Naive thymus-derived CD4-positive, alpha-beta T cell (primary cell): ENCODE results near the gene CD93. TPM values are rescaled to one million over a fixed set of nuclear protein-coding genes. Genes with fewer than 3 reads are reported as not detected.
A peak's percentile ranks its signal among the peaks of the same experiment; 100 is the strongest.

ENCODE experiments used
- ATAC-seq: fragments of 150-1000 bp; cut with Tn5 transposase; 2 replicates; pipeline ENCODE4 v1.10.0; 2021; ENCODE audit warnings: mild to moderate bottlenecking, moderate library complexity
- CTCF ChIA-PET: fragments of 350-600 bp; sonication (Branson Sonifier 250); formaldehyde crosslinking; loops from one replicate; lab custom pipeline; 2021; ENCODE audit warnings: antibody characterized with exemption; lab: Charles Lee
- POLR2A ChIA-PET: fragments of 350-600 bp; sonication (Branson Sonifier 250); formaldehyde crosslinking; loops from one replicate; lab custom pipeline; 2021; ENCODE audit warnings: antibody characterized with exemption, inconsistent platforms; lab: Charles Lee
- DNase-seq, 9 donors: peaks; one replicate each; pipeline versions ENCODE4 v3.0.0 to v3.0.0-alpha.2; 2020 to 2022; ENCODE audit warnings: mixed read lengths in 1 of 9
- H3K27ac ChIP-seq: one replicate; pipeline ENCODE4 v1.7.0; 2013; ENCODE audit warnings: mild to moderate bottlenecking, low read depth, low read length, moderate library complexity
- H3K27me3 ChIP-seq, 2 donors: one replicate each; pipeline ENCODE4 v1.7.0; 2013; ENCODE audit warnings: low read length in 2 of 2, mild to moderate bottlenecking in 2 of 2, moderate library complexity in 2 of 2; ENCODE audit not compliant: control insufficient read depth in 2 of 2, insufficient read depth in 2 of 2
- H3K36me3 ChIP-seq, 3 experiments: 1 replicate in 2 of 3; 2 replicates in 1 of 3; pipeline ENCODE4 v1.7.0; 2013; ENCODE audit warnings: low read length in 3 of 3, mild to moderate bottlenecking in 3 of 3, moderate library complexity in 1 of 3; ENCODE audit not compliant: insufficient read depth in 3 of 3, control insufficient read depth in 2 of 3
- H3K4me1 ChIP-seq, 2 donors: one replicate each; pipeline ENCODE4 v1.7.0; 2013; ENCODE audit warnings: low read length in 2 of 2, mild to moderate bottlenecking in 2 of 2, moderate library complexity in 1 of 2; ENCODE audit not compliant: control insufficient read depth in 2 of 2, insufficient read depth in 2 of 2
- H3K4me3 ChIP-seq: 2 replicates; pipeline ENCODE4 v1.7.0; 2013; ENCODE audit warnings: mild to moderate bottlenecking, low read length
- H3K9me3 ChIP-seq, 3 experiments: 1 replicate in 2 of 3; 2 replicates in 1 of 3; pipeline ENCODE4 v1.7.0; 2013; ENCODE audit warnings: low read length in 3 of 3; ENCODE audit not compliant: control insufficient read depth in 2 of 3
- H3K27ac Mint-ChIP-seq, 9 donors: one replicate each; pipeline ENCODE4 v1.8.0; 2020 to 2022; ENCODE audit warnings: mixed read lengths in 9 of 9, mild to moderate bottlenecking in 8 of 9, moderate library complexity in 5 of 9, inconsistent platforms in 2 of 9
- H3K27me3 Mint-ChIP-seq, 5 donors: one replicate each; pipeline ENCODE4 v1.8.0; 2021 to 2022; ENCODE audit warnings: mixed read lengths in 5 of 5, mild to moderate bottlenecking in 1 of 5
- H3K36me3 Mint-ChIP-seq, 5 donors: one replicate each; pipeline ENCODE4 v1.8.0; 2020 to 2022; ENCODE audit warnings: mixed read lengths in 5 of 5, mild to moderate bottlenecking in 3 of 5, inconsistent platforms in 1 of 5
- H3K4me1 Mint-ChIP-seq, 7 donors: one replicate each; pipeline ENCODE4 v1.8.0; 2020 to 2022; ENCODE audit warnings: mixed read lengths in 7 of 7, mild to moderate bottlenecking in 3 of 7, inconsistent platforms in 1 of 7
- H3K4me3 Mint-ChIP-seq, 10 donors: one replicate each; pipeline ENCODE4 v1.8.0; 2020 to 2022; ENCODE audit warnings: mild to moderate bottlenecking in 10 of 10, mixed read lengths in 10 of 10, moderate library complexity in 6 of 10, inconsistent platforms in 2 of 10
- H3K9me3 Mint-ChIP-seq, 11 donors: one replicate each; pipeline ENCODE4 v1.8.0; 2020 to 2022; ENCODE audit warnings: mixed read lengths in 11 of 11, mild to moderate bottlenecking in 4 of 11, inconsistent platforms in 1 of 11, moderate library complexity in 1 of 11
- intact Hi-C, 2 donors: fragments of 100-400 bp; cut with micrococcal nuclease; formaldehyde crosslinking; loops; one replicate each; pipeline ENCODE4 v1.15.1; 2023
- polyA plus RNA-seq, 2 donors: library from polyadenylated mRNA; unstranded; fragments of 300-500 nt; fragmentation: Illumina TruSeq; gene quantifications; one replicate each; pipeline ENCODE4 v1.2.3, GENCODE V29; 2021
- total RNA-seq, 6 experiments: library from RNA in 5 of 6; stranded (reverse) in 5 of 6; gene quantifications; 1 replicate in 5 of 6; 2 replicates in 1 of 6; pipeline ENCODE4 v1.2.3 and lab custom pipeline; 2021 to 2026

Gene CD93
- total and polyA plus RNA-seq, 7 experiments from 2014 or later, result 0.02 to 61.2 (median 2.6) TPM; not detected in 1

- Histone ChIP-seq H3K27me3 (peaks cover 0 to 3% of the 10 kb centered on the region in 2 donors), H3K27ac (no peak overlapping the region), H3K36me3 (no peaks in the 10 kb centered on the region), H3K4me3 (no peak overlapping the region), H3K4me1 (no peaks in the 10 kb centered on the region), H3K9me3 (no peaks in the 10 kb centered on the region)
- intact Hi-C loops, result no loop called here
- ChIA-PET POLR2A (no interaction called here), CTCF (no interaction called here)
- H3K36me3 Mint-ChIP-seq, result no peaks in the 10 kb centered on the region
- no peaks in the 10 kb centered on the region for H3K9me3 Mint-ChIP-seq
- peaks cover 29 to 56% (median 32%) of the 10 kb centered on the region in 5 donors for H3K27me3 Mint-ChIP-seq
- H3K27ac Mint-ChIP-seq, result no peak overlapping the region
- no peak for DNase-seq
- peaks cover 0 to 3% (median 0%) of the 10 kb centered on the region in 7 donors for H3K4me1 Mint-ChIP-seq
- ATAC-seq, result no peak
- no peak overlapping the region for H3K4me3 Mint-ChIP-seq
These were observed 46.1 kb downstream of the CD93 start for GRCh38 chr20:23039885-23040508.

- POLR2A ChIA-PET, result no interaction called here
- CTCF ChIA-PET, result no interaction called here
- H3K4me1 Mint-ChIP-seq, result peaks cover 0 to 3% (median 0%) of the 10 kb centered on the region in 7 donors
- H3K27me3 Mint-ChIP-seq, result peaks cover 25 to 55% (median 30%) of the 10 kb centered on the region in 5 donors
- DNase-seq (no peak), ATAC-seq (no peak)
- Histone ChIP-seq H3K9me3 (no peaks in the 10 kb centered on the region), H3K27ac (no peak overlapping the region), H3K36me3 (no peaks in the 10 kb centered on the region), H3K27me3 (peaks cover 0 to 3% of the 10 kb centered on the region in 2 donors), H3K4me1 (no peaks in the 10 kb centered on the region), H3K4me3 (no peak overlapping the region)
- no peak overlapping the region for H3K4me3 Mint-ChIP-seq
- intact Hi-C loops, result no loop called here
- H3K9me3 Mint-ChIP-seq, result no peaks in the 10 kb centered on the region
- no peaks in the 10 kb centered on the region for H3K36me3 Mint-ChIP-seq
- H3K27ac Mint-ChIP-seq, result no peak overlapping the region
These were observed 46.8 kb downstream of the CD93 start for GRCh38 chr20:23039136-23039875.

GRCh38 chr20:23037017-23037481 is 49.1 kb downstream of the CD93 start:
- POLR2A ChIA-PET, result no interaction called here
- DNase-seq (no peak), ATAC-seq (no peak)
- Mint-ChIP-seq H3K4me1 (no peaks in the 10 kb centered on the region), H3K27ac (no peak overlapping the region), H3K27me3 (peaks cover 22 to 62% (median 27%) of the 10 kb centered on the region in 5 donors), H3K9me3 (no peaks in the 10 kb centered on the region), H3K4me3 (no peak overlapping the region), H3K36me3 (no peaks in the 10 kb centered on the region)
- CTCF ChIA-PET, result no interaction called here
- no peaks in the 10 kb centered on the region for H3K36me3 ChIP-seq
- H3K27ac ChIP-seq, result no peak overlapping the region
- H3K9me3 ChIP-seq, result no peaks in the 10 kb centered on the region
- intact Hi-C loops, result no loop called here
- no peaks in the 10 kb centered on the region for H3K4me1 ChIP-seq
- H3K27me3 ChIP-seq, result peaks cover 0 to 3% of the 10 kb centered on the region in 2 donors
- H3K4me3 ChIP-seq, result no peak overlapping the region

DNA sequence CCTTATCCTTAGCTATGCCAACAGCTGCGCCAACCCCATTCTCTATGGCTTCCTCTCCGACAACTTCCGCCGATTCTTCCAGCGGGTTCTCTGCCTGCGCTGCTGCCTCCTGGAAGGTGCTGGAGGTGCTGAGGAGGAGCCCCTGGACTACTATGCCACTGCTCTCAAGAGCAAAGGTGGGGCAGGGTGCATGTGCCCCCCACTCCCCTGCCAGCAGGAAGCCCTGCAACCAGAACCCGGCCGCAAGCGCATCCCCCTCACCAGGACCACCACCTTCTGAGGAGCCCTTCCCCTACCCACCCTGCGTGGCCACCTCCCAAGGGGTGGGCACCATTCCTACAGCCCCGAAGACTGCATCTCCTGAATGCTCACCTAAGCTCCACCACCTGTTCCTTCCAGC is 49.8 kb downstream of the CD93 start:
- Mint-ChIP-seq H3K4me3 (no peak overlapping the region), H3K4me1 (no peaks in the 10 kb centered on the region), H3K27me3 (peaks cover 20 to 62% (median 28%) of the 10 kb centered on the region in 5 donors), H3K27ac (peak overlapping the region in 1 of 9 donors; percentile 25), H3K36me3 (no peaks in the 10 kb centered on the region), H3K9me3 (no peaks in the 10 kb centered on the region)
- intact Hi-C loops, result no loop called here
- no peaks in the 10 kb centered on the region for H3K36me3 ChIP-seq
- no peak for ATAC-seq
- no peak overlapping the region for H3K4me3 ChIP-seq
- ChIA-PET CTCF (no interaction called here), POLR2A (no interaction called here)
- H3K4me1 ChIP-seq, result no peaks in the 10 kb centered on the region
- H3K9me3 ChIP-seq, result no peaks in the 10 kb centered on the region
- no peak overlapping the region for H3K27ac ChIP-seq
- no peak for DNase-seq
- H3K27me3 ChIP-seq, result peaks cover 0 to 3% of the 10 kb centered on the region in 2 donors

GRCh38 chr20:23035731-23036130 is 50.4 kb downstream of the CD93 start:
- H3K36me3 ChIP-seq, result no peaks in the 10 kb centered on the region
- DNase-seq (no peak), ATAC-seq (no peak)
- H3K27me3 ChIP-seq, result peaks cover 0 to 3% of the 10 kb centered on the region in 2 donors
- no peaks in the 10 kb centered on the region for H3K9me3 ChIP-seq
- Mint-ChIP-seq H3K4me3 (no peak overlapping the region), H3K27me3 (peaks cover 19 to 59% (median 30%) of the 10 kb centered on the region in 5 donors), H3K9me3 (no peaks in the 10 kb centered on the region), H3K27ac (no peak overlapping the region), H3K4me1 (no peaks in the 10 kb centered on the region), H3K36me3 (no peaks in the 10 kb centered on the region)
- CTCF ChIA-PET, result no interaction called here
- no peak overlapping the region for H3K4me3 ChIP-seq
- no peak overlapping the region for H3K27ac ChIP-seq
- intact Hi-C loops, result no loop called here
- POLR2A ChIA-PET, result no interaction called here
- no peaks in the 10 kb centered on the region for H3K4me1 ChIP-seq

DNA sequence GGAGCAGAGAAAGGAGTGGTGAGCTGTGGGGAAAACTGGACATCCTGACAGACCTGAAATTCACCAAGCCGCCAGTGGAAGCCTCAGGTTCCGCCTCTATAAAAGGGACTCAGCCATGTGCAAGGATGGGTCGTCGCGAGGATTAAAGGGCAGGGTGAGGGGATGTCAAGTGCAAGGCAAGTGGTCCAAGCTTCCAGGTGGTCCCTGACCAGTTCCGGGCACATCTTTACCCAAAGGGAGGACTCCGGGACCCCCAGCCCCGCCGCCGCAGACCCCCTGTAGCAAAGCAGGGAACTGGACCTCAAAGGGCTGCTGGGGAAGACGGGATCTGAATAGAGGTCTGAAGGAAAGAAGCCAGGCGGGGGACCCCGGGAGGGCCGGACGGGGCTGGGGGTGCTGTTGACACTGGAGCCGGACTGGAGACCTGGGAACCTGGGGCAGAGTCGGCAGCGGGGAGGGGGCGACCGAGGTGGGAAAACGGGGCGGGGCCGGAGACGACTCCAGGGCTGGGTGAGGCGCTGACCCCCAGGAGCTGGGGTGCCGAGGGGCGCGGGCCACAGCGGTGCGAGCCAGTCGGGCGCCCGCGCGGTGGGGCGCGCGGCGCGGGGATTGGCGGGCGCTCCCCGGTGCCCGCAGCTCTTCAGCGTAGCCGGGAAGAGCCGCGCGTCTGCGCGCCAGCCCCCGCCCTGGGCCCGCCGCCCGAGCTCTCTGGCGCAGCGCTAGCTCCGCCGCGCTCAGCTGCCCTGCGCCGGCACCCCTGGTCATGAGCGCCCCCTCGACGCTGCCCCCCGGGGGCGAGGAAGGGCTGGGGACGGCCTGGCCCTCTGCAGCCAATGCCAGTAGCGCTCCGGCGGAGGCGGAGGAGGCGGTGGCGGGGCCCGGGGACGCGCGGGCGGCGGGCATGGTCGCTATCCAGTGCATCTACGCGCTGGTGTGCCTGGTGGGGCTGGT is 51.1 kb downstream of the CD93 start, which contains the start of gene SSTR4:
TSS of gene SSTR4 (plus strand) at position 592 of the 951 bp plus-strand sequence. CDS start at position 764, 172 bp downstream.
- Mint-ChIP-seq H3K36me3 (no peaks in the 10 kb centered on the region), H3K27ac (no peak within 1 kb of the TSS), H3K4me1 (no peaks in the 10 kb centered on the region), H3K4me3 (no peak within 1 kb of the TSS), H3K9me3 (no peaks in the 10 kb centered on the region), H3K27me3 (peaks cover 16 to 54% (median 28%) of the 10 kb centered on the region in 5 donors)
- Histone ChIP-seq H3K27ac (no peak within 1 kb of the TSS), H3K36me3 (no peaks in the 10 kb centered on the region), H3K27me3 (peaks cover 0 to 3% of the 10 kb centered on the region in 2 donors), H3K9me3 (no peaks in the 10 kb centered on the region), H3K4me1 (no peaks in the 10 kb centered on the region), H3K4me3 (no peak within 1 kb of the TSS)
- CTCF ChIA-PET, result no interaction called here
- ATAC-seq (no peak), DNase-seq (no peak)
- intact Hi-C loops, result no loop called here
- POLR2A ChIA-PET, result no interaction called here
